K562 (cell line): ENCODE results near the gene TOMM40L. TPM values are rescaled to one million over a fixed set of nuclear protein-coding genes. Genes with fewer than 3 reads are reported as not detected.
A peak's percentile ranks its signal among the peaks of the same experiment; 100 is the strongest.

Source experiments
- ATAC-seq: fragments of 200-7000 bp; cut with Tn5 transposase; 3 replicates; pipeline ENCODE4 v1.9.1; 2020; ENCODE audit warnings: moderate library complexity
- BruUV-seq: library from RNA; stranded (reverse); fragments of 400-500 nt; replicated peaks from 2 replicates; lab custom pipeline; 2021; lab: Mats Ljungman, UMichigan
- CTCF ChIA-PET: fragments of 300-600 bp; formaldehyde crosslinking; extraction: SDS; loops from one replicate; lab custom pipeline; 2021; ENCODE audit warnings: low intra/inter-chr PET ratio; lab: Yijun Ruan, JAX
- POLR2A ChIA-PET: fragments of 300-600, 350-650 bp; sonication (Branson Sonifier 250); formaldehyde crosslinking; extraction: SDS; loops from one replicate; lab custom pipeline; 2021; ENCODE audit warnings: antibody characterized with exemption, inconsistent platforms; lab: Yijun Ruan, JAX
- DNase-seq, 4 experiments: peaks; one replicate each; pipeline versions ENCODE4 v3.0.0 to v3.0.0-alpha.2; 2011 to 2018; ENCODE audit warnings: low spot score in 3 of 4, mixed read lengths in 3 of 4; ENCODE audit errors: extremely low read depth in 1 of 4
- FAIRE-seq: peaks from 2 replicates; lab custom pipeline; 2011; peaks lifted over from hg19 to GRCh38; lab: Jason Lieb, UNC
- H2AFZ ChIP-seq: 2 replicates; pipeline ENCODE4 v1.6.0; 2011; ENCODE audit warnings: low read depth, low read length, control low read depth, inconsistent platforms
- H3K27ac ChIP-seq: fragments of 200-600 bp; 3 replicates; pipeline ENCODE4 v1.8.0; 2011; ENCODE audit warnings: low read depth, mild to moderate bottlenecking, control low read depth, inconsistent platforms, low read length, moderate library complexity, mixed read lengths; ENCODE audit errors: extremely low read depth
- H3K27me3 ChIP-seq, 2 experiments: fragments of 300-600 bp in 1 of 2; 2 replicates in 1 of 2; 3 replicates in 1 of 2; pipeline versions ENCODE4 v1.6.0 to v1.8.0; 2011; ENCODE audit warnings: inconsistent platforms in 2 of 2, low read length in 2 of 2, mild to moderate bottlenecking in 1 of 2, mixed read lengths in 1 of 2, moderate library complexity in 1 of 2; ENCODE audit not compliant: control insufficient read depth in 2 of 2, insufficient read depth in 2 of 2
- H3K36me3 ChIP-seq: fragments of 300-600 bp; 3 replicates; pipeline ENCODE4 v1.8.0; 2011; ENCODE audit warnings: mild to moderate bottlenecking, low read length, inconsistent platforms; ENCODE audit not compliant: control insufficient read depth, insufficient read depth
- H3K4me1 ChIP-seq, 2 experiments: fragments of 200-600 bp in 1 of 2; replicated peaks in 1 of 2; 2 replicates in 1 of 2; 3 replicates in 1 of 2; pipeline versions ENCODE4 v1.5.1 to v1.8.0; 2011; ENCODE audit warnings: inconsistent platforms in 2 of 2, low read length in 2 of 2, mild to moderate bottlenecking in 1 of 2, mixed read lengths in 1 of 2, moderate library complexity in 1 of 2; ENCODE audit not compliant: control insufficient read depth in 2 of 2, insufficient read depth in 2 of 2
- H3K4me2 ChIP-seq: 2 replicates; pipeline ENCODE4 v1.6.1; 2011; ENCODE audit warnings: low read length, control low read depth, inconsistent platforms, mixed read lengths; ENCODE audit not compliant: insufficient read depth
- H3K4me3 ChIP-seq: fragments of 200-600 bp; sonication (generic), shearing (Covaris generic); 2 replicates; pipeline ENCODE4 v1.5.1; 2016; ENCODE audit warnings: control low read depth, inconsistent platforms
- H3K79me2 ChIP-seq: fragments of 200-600 bp; 3 replicates; pipeline ENCODE4 v1.8.0; 2011; ENCODE audit warnings: low read length, inconsistent platforms; ENCODE audit not compliant: control insufficient read depth, insufficient read depth
- H3K9ac ChIP-seq, 2 experiments: 2 replicates each; pipeline versions ENCODE4 v1.6.0 to v1.6.1; 2011; ENCODE audit warnings: low read depth in 2 of 2, low read length in 2 of 2, control low read depth in 1 of 2, inconsistent platforms in 1 of 2, mild to moderate bottlenecking in 1 of 2, mixed read lengths in 1 of 2; ENCODE audit not compliant: insufficient read depth in 1 of 2
- H3K9me1 ChIP-seq: one replicate; pipeline ENCODE4 v1.6.0; 2011; ENCODE audit warnings: inconsistent platforms, mild to moderate bottlenecking, low read length, moderate library complexity; ENCODE audit not compliant: control insufficient read depth, insufficient read depth
- H3K9me3 ChIP-seq: replicated peaks from 2 replicates; pipeline ENCODE4 v1.5.1; 2011; ENCODE audit warnings: low read depth, low read length, inconsistent platforms; ENCODE audit not compliant: control insufficient read depth, insufficient read depth
- H4K20me1 ChIP-seq: replicated peaks from 2 replicates; pipeline ENCODE4 v1.6.1; 2011; ENCODE audit warnings: low read length, inconsistent platforms, mixed read lengths; ENCODE audit not compliant: control insufficient read depth, insufficient read depth
- E2F4 ChIP-seq: sonication (generic); formaldehyde crosslinking; IDR thresholded peaks from 2 replicates; pipeline ENCODE4 v1.8.0; 2022; ENCODE audit warnings: mild to moderate bottlenecking, low read depth, missing genetic modification reagents
- LCOR ChIP-seq: sonication (generic); formaldehyde crosslinking; IDR thresholded peaks from 2 replicates; pipeline ENCODE4 v1.8.0; 2022; ENCODE audit warnings: mild to moderate bottlenecking, missing genetic modification reagents
- PKNOX1 ChIP-seq: fragments of 450-650 bp; IDR thresholded peaks from 2 replicates; pipeline ENCODE4 v1.6.1; 2016
- ZFX ChIP-seq: sonication (generic); formaldehyde crosslinking; IDR thresholded peaks from 2 replicates; pipeline ENCODE4 v1.8.0; 2022; ENCODE audit warnings: mild to moderate bottlenecking, missing genetic modification reagents, moderate library complexity
- ZNF354B ChIP-seq: fragments of 250-450 bp; sonication (Bioruptor Pico); IDR thresholded peaks from 2 replicates; pipeline ENCODE4 v1.4.0; 2020
- WGBS: fragments of 100-300 bp; shearing (Covaris generic); methylation state at CpG from one replicate; pipeline ENCODE4 v1.1.6; 2016; ENCODE audit warnings: low coverage, mixed read lengths; ENCODE audit not compliant: insufficient coverage; ENCODE audit errors: missing lambda C conversion rate; 5-methylcytosine and 5-hydroxymethylcytosine counted together
- in situ Hi-C: fragments of 300-500 bp; cut with MboI; formaldehyde crosslinking; loops from 4 replicates; pipeline ENCODE4 v1.15.0; 2018; ENCODE audit warnings: inconsistent platforms, mixed read lengths
- intact Hi-C: fragments of 100-400 bp; cut with micrococcal nuclease; formaldehyde crosslinking; loops from 2 replicates; pipeline ENCODE4 v1.14.2; 2022
- polyA plus RNA-seq, 8 experiments: library from polyadenylated mRNA; depleted of rRNA in 4 of 8; stranded (reverse) in 5 of 8; unstranded in 3 of 8; fragments of >200 nt; fragmentation: Nextera tagmentation in 2 of 8; fragmentation: Illumina TruSeq in 1 of 8; extraction: Ambion mirVana in 2 of 8; extraction: Trizol in 1 of 8; gene quantifications; 2 replicates each; pipeline versions ENCODE4 v1.2.1 to v1.2.3, GENCODE V29; 2011 to 2014; ENCODE audit warnings: inconsistent platforms in 1 of 8, missing spikeins in 1 of 8
- total RNA-seq, 7 experiments: library from RNA; depleted of rRNA in 6 of 7; stranded (reverse); fragments of >200 nt in 6 of 7; fragmentation: Illumina TruSeq in 2 of 7; extraction: Trizol in 2 of 7; gene quantifications; 2 replicates each; pipeline versions ENCODE4 v1.2.1 to v1.2.3, GENCODE V29; 2011 to 2021; ENCODE audit warnings: low replicate concordance in 1 of 7
- TF ChIP-seq, protein P1 (sequence below), 2 experiments: fragments of 450-650 bp; formaldehyde crosslinking in 1 of 2; IDR thresholded peaks; 2 replicates each; pipeline versions ENCODE4 v1.4.0 to v1.6.1; 2014 to 2020; ENCODE audit warnings: mild to moderate bottlenecking in 2 of 2, borderline replicate concordance in 1 of 2, low read depth in 1 of 2

TOMM40L gene
- total and polyA plus RNA-seq, 9 of the 15 experiments (the other 6 are each of a cell fraction or from before 2014, with no cell fraction given): 9.6 to 33.6 (median 25.2) TPM

DNA sequence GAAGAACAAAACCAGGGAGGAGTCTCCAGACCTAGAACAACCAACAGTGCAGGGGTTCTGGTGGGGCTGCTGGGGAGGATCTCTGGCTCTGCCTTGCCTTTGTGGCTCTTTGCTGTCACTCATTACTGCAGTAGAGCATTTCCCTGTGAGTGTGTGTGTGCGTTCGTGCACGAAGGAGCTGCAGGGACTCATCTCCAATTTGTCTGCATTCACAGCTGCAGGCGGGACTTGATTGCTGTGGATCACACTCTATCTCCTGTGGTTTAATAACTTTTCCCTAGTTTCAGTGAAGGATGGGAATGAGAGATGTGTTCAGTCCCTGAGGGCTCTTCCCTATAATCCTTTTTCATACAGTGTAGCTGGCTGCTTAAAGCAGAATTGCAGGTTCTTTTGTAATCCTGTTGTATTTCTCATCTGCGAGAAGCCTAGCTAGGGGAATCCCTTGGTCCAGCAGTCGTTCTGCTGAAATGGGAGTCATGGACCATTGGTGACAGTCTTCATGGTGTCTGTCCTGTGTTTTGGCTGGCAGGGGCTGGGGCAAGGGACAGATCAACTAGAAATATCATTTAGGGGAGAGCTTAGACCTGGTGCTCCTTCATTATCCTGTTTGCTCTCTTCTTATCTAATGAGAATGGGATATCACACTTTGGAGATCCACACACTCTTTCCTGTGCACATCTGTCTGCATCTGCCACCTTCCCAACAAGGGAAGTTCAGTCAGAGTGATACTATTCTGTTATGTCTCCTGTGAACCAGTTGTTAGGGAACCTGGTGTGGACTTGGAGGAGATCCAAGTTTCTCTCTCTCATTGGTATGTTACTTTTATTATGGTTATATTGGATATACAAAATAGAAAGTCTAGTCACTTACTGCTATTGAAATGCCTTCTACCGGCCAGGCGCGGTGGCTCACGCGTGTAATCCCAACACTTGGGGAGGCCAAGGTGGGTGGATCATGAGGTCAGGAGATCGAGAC, 35.7 kb downstream of the TOMM40L start:
- Histone ChIP-seq H3K27me3 (peaks cover 33 to 47% of the 10 kb centered on the region in 2 experiments; a peak in 4 of 5 replicates), H3K9me1 (no peaks in the 10 kb centered on the region), H2AFZ (no peak overlapping the region), H3K36me3 (no peaks in the 10 kb centered on the region), H3K4me2 (no peak overlapping the region), H3K4me1 (peaks cover 0 to 7% of the 10 kb centered on the region in 2 experiments; a peak in 3 of 5 replicates), H3K27ac (no peak overlapping the region), H3K9me3 (no peaks in the 10 kb centered on the region; the same call in 1 of the 2 replicates), H3K4me3 (no peak overlapping the region), H3K9ac (no peak overlapping the region), H3K79me2 (no peaks in the 10 kb centered on the region), H4K20me1 (no peaks in the 10 kb centered on the region)
- WGBS: 20% methylated on average over 12 of the region's 12 CpGs
- CTCF ChIA-PET: no interaction called here
- TF ChIP-seq LCOR (CRISPR knock-in tag) (no peak), ZFX (CRISPR knock-in tag) (no peak), ZNF354B (CRISPR knock-in tag) (no peak), E2F4 (no peak), PKNOX1 (peak; percentile 27; the same call in 1 of the 2 replicates)
- TF ChIP-seq, protein P1, sequence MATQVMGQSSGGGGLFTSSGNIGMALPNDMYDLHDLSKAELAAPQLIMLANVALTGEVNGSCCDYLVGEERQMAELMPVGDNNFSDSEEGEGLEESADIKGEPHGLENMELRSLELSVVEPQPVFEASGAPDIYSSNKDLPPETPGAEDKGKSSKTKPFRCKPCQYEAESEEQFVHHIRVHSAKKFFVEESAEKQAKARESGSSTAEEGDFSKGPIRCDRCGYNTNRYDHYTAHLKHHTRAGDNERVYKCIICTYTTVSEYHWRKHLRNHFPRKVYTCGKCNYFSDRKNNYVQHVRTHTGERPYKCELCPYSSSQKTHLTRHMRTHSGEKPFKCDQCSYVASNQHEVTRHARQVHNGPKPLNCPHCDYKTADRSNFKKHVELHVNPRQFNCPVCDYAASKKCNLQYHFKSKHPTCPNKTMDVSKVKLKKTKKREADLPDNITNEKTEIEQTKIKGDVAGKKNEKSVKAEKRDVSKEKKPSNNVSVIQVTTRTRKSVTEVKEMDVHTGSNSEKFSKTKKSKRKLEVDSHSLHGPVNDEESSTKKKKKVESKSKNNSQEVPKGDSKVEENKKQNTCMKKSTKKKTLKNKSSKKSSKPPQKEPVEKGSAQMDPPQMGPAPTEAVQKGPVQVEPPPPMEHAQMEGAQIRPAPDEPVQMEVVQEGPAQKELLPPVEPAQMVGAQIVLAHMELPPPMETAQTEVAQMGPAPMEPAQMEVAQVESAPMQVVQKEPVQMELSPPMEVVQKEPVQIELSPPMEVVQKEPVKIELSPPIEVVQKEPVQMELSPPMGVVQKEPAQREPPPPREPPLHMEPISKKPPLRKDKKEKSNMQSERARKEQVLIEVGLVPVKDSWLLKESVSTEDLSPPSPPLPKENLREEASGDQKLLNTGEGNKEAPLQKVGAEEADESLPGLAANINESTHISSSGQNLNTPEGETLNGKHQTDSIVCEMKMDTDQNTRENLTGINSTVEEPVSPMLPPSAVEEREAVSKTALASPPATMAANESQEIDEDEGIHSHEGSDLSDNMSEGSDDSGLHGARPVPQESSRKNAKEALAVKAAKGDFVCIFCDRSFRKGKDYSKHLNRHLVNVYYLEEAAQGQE (IDR thresholded peaks at IDR 0.05; ENCODE audit: borderline replicate concordance): peak; percentile 48
- TF ChIP-seq, protein P1 (CRISPR knock-in tag; IDR thresholded peaks at IDR 0.05; ENCODE audit: low read depth): no peak
- POLR2A ChIA-PET: interaction anchor here (0.6 to 2.1 kb wide), 4 partner anchors 13 to 33 kb away, joined by 3 to 7 read pairs (median 4); no protein-coding TSS in a partner anchor
- DNase-seq (no peak), FAIRE-seq (no peak), ATAC-seq (no peak; the same call in 2 of the 3 replicates)
- no TSS peak for BruUV-seq
- in situ Hi-C loops (no loop called here), intact Hi-C loops (no loop called here)
